OCI-LY1 (cell line): ENCODE data around the gene NAA20.
A peak's percentile ranks its signal among the peaks of the same experiment; 100 is the strongest.

ENCODE experiments used
- H2AFZ ChIP-seq: fragments of 200-600 bp; sonication (generic), shearing (Covaris generic); 2 replicates; pipeline ENCODE4 v1.6.0; 2014; ENCODE audit warnings: antibody characterized with exemption, mild to moderate bottlenecking, low read length
- H3F3A ChIP-seq: fragments of 200-600 bp; sonication (generic), shearing (Covaris generic); 2 replicates; pipeline ENCODE4 v1.6.0; 2014; ENCODE audit warnings: mild to moderate bottlenecking, antibody characterized with exemption, low read length, moderate library complexity; ENCODE audit not compliant: insufficient read depth
- H3K27ac ChIP-seq: fragments of 200-600 bp; sonication (generic); 2 replicates; pipeline ENCODE4 v1.5.1; 2014; ENCODE audit warnings: low read length, mixed run types, mild to moderate bottlenecking, low read depth; ENCODE audit not compliant: poor library complexity, severe bottlenecking
- H3K27me3 ChIP-seq: fragments of 200-600 bp; sonication (generic); 2 replicates; pipeline ENCODE4 v1.6.0; 2014; ENCODE audit warnings: antibody characterized with exemption, mild to moderate bottlenecking, low read length, moderate library complexity; ENCODE audit not compliant: insufficient read depth
- H3K36me3 ChIP-seq: fragments of 200-600 bp; sonication (generic); 2 replicates; pipeline ENCODE4 v1.6.1; 2014; ENCODE audit warnings: mild to moderate bottlenecking, antibody characterized with exemption, low read length, moderate library complexity, mixed read lengths; ENCODE audit not compliant: insufficient read depth
- H3K4me1 ChIP-seq: fragments of 200-600 bp; sonication (generic); 2 replicates; pipeline ENCODE4 v1.5.1; 2014; ENCODE audit warnings: mild to moderate bottlenecking, low read length, moderate library complexity; ENCODE audit not compliant: insufficient read depth, severe bottlenecking
- H3K4me2 ChIP-seq: fragments of 200-600 bp; sonication (generic), shearing (Covaris generic); 2 replicates; pipeline ENCODE4 v1.6.1; 2014; ENCODE audit warnings: low read length
- H3K4me3 ChIP-seq: fragments of 200-600 bp; sonication (generic); 2 replicates; pipeline ENCODE4 v1.5.1; 2014; ENCODE audit warnings: low read length, low read depth, mild to moderate bottlenecking, mixed read lengths; ENCODE audit not compliant: poor library complexity, severe bottlenecking
- H3K79me2 ChIP-seq: fragments of 200-600 bp; shearing (Covaris generic); 2 replicates; pipeline ENCODE4 v1.6.1; 2016; ENCODE audit warnings: mixed run types, low read length, mixed read lengths; ENCODE audit not compliant: insufficient read depth
- H3K9ac ChIP-seq: fragments of 200-600 bp; sonication (generic), shearing (Covaris generic); 2 replicates; pipeline ENCODE4 v1.6.1; 2014; ENCODE audit warnings: mild to moderate bottlenecking, low read length, mixed read lengths
- H3K9me2 ChIP-seq: fragments of 200-600 bp; sonication (generic), shearing (Covaris generic); 2 replicates; pipeline ENCODE4 v1.6.1; 2014; ENCODE audit warnings: low read depth, mild to moderate bottlenecking, low read length, mixed read lengths
- H3K9me3 ChIP-seq: fragments of 200-600 bp; shearing (Covaris generic); 2 replicates; pipeline ENCODE4 v1.6.1; 2014; ENCODE audit warnings: low read length, mixed read lengths
- H4K20me1 ChIP-seq: fragments of 200-600 bp; sonication (generic), shearing (Covaris generic); 2 replicates; pipeline ENCODE4 v1.6.0; 2016; ENCODE audit warnings: mild to moderate bottlenecking, low read length; ENCODE audit not compliant: insufficient read depth
- EZH2 ChIP-seq: fragments of 200-600 bp; sonication (generic), shearing (Covaris generic); IDR thresholded peaks from 2 replicates; pipeline ENCODE4 v1.8.0; 2017; ENCODE audit warnings: borderline replicate concordance, mixed run types, mild to moderate bottlenecking, antibody characterized with exemption, low read length, moderate library complexity, mixed read lengths
- TF ChIP-seq, protein P1 (sequence below): fragments of 200-600 bp; sonication (generic), shearing (Covaris generic); IDR thresholded peaks from 2 replicates; pipeline ENCODE4 v1.5.1; 2017; ENCODE audit warnings: mild to moderate bottlenecking, antibody characterized with exemption, low read length, moderate library complexity, mixed read lengths

The NAA20 gene

DNA sequence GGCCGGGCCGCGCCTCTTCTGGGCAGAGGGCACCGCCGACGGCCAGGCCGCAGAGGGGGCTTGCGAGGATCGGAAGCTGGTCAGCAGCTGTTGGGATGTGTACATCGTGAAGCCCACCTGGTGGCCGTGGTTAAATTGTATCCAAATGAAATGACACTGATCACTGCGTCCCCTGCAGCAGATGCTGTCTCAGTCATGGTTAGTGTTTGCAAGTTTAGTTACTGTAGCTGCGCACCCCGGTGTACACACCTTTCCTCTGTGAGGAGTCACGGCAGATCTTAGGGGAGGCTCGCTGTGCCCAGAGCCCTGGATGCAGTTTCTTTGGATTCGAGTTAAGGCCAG, 653 bp downstream of the NAA20 start:
- TF ChIP-seq EZH2 = no peak
- TF ChIP-seq, protein P1, sequence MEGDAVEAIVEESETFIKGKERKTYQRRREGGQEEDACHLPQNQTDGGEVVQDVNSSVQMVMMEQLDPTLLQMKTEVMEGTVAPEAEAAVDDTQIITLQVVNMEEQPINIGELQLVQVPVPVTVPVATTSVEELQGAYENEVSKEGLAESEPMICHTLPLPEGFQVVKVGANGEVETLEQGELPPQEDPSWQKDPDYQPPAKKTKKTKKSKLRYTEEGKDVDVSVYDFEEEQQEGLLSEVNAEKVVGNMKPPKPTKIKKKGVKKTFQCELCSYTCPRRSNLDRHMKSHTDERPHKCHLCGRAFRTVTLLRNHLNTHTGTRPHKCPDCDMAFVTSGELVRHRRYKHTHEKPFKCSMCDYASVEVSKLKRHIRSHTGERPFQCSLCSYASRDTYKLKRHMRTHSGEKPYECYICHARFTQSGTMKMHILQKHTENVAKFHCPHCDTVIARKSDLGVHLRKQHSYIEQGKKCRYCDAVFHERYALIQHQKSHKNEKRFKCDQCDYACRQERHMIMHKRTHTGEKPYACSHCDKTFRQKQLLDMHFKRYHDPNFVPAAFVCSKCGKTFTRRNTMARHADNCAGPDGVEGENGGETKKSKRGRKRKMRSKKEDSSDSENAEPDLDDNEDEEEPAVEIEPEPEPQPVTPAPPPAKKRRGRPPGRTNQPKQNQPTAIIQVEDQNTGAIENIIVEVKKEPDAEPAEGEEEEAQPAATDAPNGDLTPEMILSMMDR = no peak
- Histone ChIP-seq H3K4me2 (peak overlapping the region; percentile 94), H4K20me1 (no peaks in the 10 kb centered on the region), H3K4me3 (peak overlapping the region; percentile 87), H3K27ac (no peak overlapping the region), H3K27me3 (no peaks in the 10 kb centered on the region), H3F3A (no peaks in the 10 kb centered on the region), H2AFZ (no peak overlapping the region), H3K9me3 (no peaks in the 10 kb centered on the region), H3K9ac (peak overlapping the region; percentile 93), H3K36me3 (peaks cover 17% of the 10 kb centered on the region), H3K79me2 (peaks cover 49% of the 10 kb centered on the region), H3K9me2 (no peaks in the 10 kb centered on the region), H3K4me1 (peaks cover 35% of the 10 kb centered on the region)

DNA sequence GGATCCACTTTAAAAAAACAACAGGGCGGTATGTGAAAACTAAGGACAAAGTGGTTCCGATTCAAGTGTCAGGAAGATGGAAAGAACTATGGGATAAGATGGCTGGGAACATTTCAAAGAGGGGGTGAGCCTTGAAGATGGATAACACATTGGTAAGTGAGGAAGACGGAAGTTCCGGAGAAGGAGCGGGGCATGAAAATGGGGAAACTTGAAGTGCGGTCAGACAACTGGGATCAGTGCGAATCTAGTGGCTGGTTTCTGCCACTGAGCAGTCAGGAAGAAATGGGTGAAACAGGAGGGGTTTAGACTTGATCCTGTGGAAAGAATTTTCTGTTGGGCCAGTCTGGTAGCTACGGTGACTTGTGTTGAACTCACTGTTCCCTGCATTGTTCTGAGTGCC, 1.2 kb downstream of the NAA20 start:
- Histone ChIP-seq H3K4me3 (peak overlapping the region; percentile 87), H3K27ac (no peak overlapping the region), H3K27me3 (no peaks in the 10 kb centered on the region), H3K9me3 (no peaks in the 10 kb centered on the region), H3K36me3 (peaks cover 22% of the 10 kb centered on the region), H3K79me2 (peaks cover 50% of the 10 kb centered on the region), H3K9ac (peak overlapping the region; percentile 93), H4K20me1 (no peaks in the 10 kb centered on the region), H3K4me2 (peak overlapping the region; percentile 94), H2AFZ (no peak overlapping the region), H3K4me1 (peaks cover 35% of the 10 kb centered on the region), H3K9me2 (no peaks in the 10 kb centered on the region), H3F3A (no peaks in the 10 kb centered on the region)
- TF ChIP-seq, protein P1 = no peak
- no peak for TF ChIP-seq EZH2

DNA sequence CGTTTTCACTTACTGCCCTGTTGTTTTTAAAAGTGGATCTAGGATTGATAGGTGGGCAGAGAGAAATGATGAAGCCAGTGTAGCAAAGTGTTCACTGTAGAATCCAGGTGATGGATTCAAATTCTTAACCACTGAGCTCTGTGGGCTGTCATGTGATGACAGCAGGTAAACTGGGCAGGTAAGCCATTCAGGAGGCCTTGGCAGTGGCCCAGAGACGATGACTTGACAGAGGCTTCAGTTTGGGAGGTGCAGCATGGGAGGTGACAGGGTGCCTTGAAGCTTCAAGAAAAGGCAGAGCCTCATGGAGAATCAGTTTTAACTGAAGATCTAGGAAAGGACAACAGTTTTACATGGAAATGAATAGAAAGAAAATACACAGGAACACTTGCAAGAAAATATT, 2.0 kb downstream of the NAA20 start:
- H4K20me1 ChIP-seq = no peaks in the 10 kb centered on the region
- no peak overlapping the region for H3K4me3 ChIP-seq
- no peaks in the 10 kb centered on the region for H3F3A ChIP-seq
- H3K9ac ChIP-seq = no peak overlapping the region
- peaks cover 58% of the 10 kb centered on the region for H3K79me2 ChIP-seq
- peaks cover 35% of the 10 kb centered on the region for H3K4me1 ChIP-seq
- peak overlapping the region; percentile 94; the same call in 1 of the 2 replicates for H3K4me2 ChIP-seq
- TF ChIP-seq, protein P1 = no peak
- no peak for TF ChIP-seq EZH2
- H3K36me3 ChIP-seq = peaks cover 30% of the 10 kb centered on the region
- H3K9me2 ChIP-seq = no peaks in the 10 kb centered on the region
- no peak overlapping the region for H3K27ac ChIP-seq
- no peaks in the 10 kb centered on the region for H3K9me3 ChIP-seq
- no peak overlapping the region for H2AFZ ChIP-seq
- no peaks in the 10 kb centered on the region for H3K27me3 ChIP-seq
